Stromal cell of bone marrow (primary cell): Measurements from ENCODE around the gene SURF1.
"Not testable (repeated sequence)": the region's sequence is repeated elsewhere in the genome, so short reads cannot be mapped to it uniquely, and the experiment has no call there.

ENCODE experiments used
- DNase-seq: peaks from one replicate; pipeline ENCODE4 v3.0.0-alpha.2; 2012; ENCODE audit warnings: low read depth

SURF1 gene

DNA sequence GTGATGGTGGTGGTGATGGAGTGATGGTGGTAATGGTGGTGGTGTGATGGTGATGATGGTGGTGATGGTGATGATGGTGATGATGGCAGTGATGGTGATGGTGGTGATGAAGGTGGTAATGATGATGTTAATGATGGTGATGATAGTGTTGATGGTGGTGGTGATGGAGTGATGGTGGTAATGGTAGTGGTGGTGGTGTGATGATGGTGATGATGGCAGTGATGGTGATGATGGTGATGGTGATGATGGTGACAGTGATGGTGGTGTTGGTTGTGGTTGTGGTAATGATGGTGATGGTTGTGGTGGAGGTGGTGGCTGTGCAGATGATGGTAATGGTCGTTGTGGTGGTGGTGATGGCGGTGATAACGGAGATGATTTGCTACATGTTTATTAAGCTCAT, 27.2 kb upstream of the SURF1 start:
- DNase-seq = no peak

GRCh38 chr9:133382507-133383141, 26.3 kb upstream of the SURF1 start:
- no peak for DNase-seq

DNA sequence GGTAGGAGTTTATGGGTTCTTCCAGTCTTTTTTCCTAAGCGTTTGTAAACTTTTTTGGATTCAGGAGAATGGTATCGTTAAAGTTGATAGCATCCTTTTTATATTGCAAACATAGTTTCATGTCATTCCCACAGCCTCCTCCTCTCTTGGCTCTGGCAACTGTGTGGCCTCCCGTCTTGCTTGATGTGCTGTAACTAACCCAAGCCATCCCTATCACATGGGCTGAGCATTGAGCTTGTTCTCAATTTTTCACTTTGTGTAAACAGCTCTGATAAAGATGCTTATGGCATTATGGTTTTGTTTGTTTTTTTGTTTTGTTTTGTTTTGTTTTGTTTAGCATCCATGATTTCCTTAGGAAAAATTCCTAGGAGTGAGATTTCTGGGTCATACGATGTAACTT, 24.4 kb upstream of the SURF1 start:
- no peak for DNase-seq

DNA sequence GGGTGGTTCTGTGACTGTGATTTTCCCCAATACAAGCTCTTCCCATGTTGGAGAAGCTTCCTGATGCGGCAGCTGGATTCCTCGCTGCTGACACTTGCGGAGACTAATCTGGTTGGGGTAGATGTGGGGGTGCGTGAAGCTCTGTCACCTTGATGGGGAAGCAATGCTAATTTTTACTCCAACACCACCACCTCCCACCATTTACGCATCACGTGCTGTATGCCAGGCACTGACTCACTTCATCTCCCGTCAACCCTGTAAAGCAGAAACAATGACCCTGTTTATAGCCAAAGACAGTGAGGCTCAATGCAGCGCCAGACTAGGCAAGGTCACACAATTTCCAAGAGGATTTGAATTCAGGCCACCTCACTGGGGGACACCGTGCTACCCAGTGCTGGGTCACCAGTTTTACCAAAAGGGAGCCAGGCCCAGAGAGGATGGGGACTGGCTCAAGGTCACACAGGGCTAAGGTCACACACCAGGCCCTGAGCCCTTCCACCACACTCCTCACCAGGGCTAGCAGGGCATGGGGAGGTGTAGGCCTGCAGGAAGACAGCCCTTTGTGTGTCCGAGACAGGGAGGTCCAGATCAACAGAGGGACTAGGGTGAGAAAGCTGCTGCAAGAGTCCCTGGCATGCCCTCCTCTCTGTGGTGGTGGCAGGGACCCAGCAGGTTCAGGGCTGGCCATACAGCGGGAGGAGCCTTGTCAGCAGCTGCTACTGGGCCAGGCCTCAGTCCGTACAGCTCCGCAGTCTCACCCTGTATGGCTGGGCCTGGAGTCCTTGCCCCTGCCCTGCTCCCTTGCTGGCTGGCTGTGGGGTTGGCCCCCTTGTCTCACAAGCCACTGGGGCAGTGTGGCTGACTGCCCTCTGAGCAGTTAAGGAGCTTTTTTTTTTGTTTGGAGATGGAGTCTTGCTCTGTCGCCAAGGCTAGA, 23.1 kb upstream of the SURF1 start:
- DNase-seq = no peak

- no peak for DNase-seq
These were observed 22.2 kb upstream of the SURF1 start for GRCh38 chr9:133378408-133378962.

GRCh38 chr9:133377721-133378216, 21.5 kb upstream of the SURF1 start:
- DNase-seq = peak; percentile 43

DNA sequence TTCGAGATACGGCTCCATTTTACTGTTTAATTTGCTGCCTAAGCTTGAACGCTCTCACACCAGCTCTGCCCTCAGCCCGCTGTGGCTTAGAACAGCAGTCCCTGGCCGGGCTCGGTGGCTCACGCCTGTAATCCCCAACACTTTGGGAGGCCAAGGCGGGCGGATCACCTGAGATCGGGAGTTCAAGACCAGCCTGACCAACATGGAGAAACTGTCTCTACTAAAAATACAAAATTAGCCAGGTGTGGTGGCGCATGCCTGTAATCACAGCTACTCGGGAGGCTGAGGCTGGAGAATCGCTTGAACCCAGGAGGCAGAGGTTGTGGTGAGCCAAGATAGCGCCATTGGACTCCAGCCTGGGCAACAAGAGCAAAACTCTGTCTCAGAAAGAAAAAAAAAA, 21.0 kb upstream of the SURF1 start:
- not testable (repeated sequence) for DNase-seq

GRCh38 chr9:133375724-133376654, 19.7 kb upstream of the SURF1 start, which contains the start of the genes STKLD1 and SURF4:
Gene STKLD1 (plus strand): TSS chr9:133376366. CDS start chr9:133376474, 108 bp downstream.
Gene SURF4 (minus strand): TSS chr9:133376060. CDS start chr9:133375969, 91 bp downstream.
- DNase-seq = peak; percentile 94

- no peak for DNase-seq
These were observed 18.9 kb upstream of the SURF1 start for GRCh38 chr9:133375116-133375723.

DNA sequence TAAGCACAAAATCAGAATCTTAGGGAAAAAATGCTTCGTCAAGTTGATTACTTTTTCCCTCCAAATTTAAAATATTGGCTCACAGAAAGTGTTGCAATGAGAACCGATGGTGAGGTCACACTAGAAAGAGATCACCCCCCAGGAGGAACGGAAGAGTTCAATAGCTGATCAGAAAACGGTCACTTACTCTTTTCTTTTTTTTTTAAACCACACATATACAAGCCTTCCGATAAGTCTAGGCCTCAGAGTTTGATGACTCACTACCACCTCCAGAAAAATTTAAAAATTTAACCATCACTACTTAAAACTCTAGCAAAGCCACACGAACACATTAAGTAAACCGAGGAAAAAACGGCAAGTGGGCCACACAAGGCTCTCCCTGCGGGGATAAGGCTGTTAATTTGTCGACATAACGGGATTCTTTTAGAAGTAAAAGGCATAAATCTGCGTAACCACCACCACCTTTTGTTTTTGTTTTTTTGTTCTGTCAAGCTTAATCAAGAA, 18.4 kb upstream of the SURF1 start:
- DNase-seq = peak; percentile 45

DNA sequence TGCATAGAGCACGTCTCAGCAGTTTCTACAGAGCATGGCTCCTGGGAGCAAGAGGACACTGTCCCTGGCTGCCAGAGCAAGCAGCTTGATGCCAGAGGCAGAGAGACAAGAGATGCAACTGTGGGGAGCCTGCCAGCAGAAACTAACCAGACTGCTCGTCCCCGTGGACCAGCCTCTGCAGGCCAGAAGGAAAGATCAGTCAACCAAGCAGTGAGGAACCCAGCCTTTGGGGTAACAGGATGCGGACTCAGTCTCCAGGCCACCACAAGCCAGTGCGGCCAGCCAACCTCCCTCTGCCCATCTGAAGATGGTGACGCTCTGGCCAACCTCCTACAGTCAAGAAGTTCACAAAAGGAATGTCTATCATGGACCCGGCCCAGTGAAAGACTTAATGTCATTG, 15.9 kb upstream of the SURF1 start:
- no peak for DNase-seq

DNA sequence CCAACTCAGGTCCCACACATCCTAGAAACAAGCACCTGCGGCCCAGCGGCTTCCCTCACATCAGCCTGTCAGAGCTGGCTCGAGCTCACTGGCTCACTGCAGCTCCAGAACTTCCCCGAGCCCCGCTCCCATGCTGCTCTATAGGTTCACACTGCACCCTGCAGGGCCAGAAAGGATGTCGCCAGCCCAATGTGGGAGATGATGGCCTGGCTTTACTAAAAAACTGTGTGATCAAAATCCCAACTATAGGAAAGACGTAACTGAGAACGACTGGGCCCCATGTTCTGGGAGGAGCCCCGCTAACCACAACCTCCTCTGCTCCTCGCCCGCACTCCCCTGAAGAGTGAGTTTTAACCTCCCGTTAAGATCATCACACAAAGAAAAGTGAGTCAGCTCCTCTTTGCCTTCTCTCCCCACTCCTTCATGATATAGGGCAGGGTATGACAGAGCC, 15.0 kb upstream of the SURF1 start:
- DNase-seq = no peak

DNA sequence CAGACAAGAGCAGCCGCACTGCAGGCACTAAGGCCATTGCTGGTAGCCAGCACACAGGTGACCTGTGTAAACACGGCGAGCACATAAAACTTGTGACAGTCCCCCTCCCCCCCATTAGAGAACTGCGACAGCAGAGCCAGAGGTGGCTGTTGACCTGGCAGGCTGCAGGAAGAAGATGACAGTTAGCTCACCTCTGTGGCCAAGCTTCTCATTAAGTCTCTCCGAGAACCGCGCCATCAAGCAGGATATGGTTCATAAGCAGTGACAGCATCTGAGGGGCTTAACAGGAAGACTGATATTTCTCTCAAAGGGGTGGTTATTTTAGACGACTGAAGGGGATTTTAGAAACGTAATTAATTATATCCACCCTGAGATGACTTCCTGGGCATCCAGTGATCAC, 14.4 kb upstream of the SURF1 start:
- DNase-seq = no peak

DNA sequence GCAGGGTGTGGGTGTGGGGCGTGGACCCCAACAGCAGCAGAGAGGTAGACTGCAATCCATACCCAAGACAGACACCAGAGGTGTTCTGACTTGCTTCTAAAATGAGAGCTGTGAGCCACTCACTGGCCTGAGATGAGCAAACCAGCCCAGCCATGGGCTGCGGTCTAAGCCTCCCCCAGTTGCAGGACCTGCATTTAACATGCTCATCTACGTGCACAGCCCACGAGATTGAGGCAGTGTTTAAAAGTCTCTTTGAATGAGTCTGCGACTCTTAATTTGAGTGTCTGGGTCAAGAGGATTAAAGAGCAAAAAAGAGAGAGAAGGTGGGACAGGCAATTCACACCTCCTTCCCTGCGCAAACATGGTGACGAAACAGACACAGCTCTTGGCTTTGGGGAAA, 13.6 kb upstream of the SURF1 start:
- no peak for DNase-seq

DNA sequence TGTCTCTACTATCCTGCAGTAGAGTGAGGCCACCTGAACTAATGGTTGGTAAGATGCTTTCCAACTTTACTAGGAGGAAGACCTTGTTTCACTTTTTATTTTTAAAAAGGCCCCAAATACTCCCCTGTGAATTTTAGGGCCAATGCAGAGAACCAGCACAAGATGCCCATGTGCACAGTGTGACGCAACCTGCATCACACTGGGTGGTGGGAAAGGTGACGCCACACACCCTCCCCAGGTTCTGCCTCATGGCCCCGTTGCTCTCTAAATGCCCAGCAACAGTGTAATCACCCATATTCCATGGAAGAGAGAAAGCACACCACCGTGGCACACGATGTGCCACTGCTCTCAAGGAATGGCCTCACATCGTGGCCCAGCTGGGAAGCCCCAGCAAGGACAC, 13.1 kb upstream of the SURF1 start:
- no peak for DNase-seq

DNA sequence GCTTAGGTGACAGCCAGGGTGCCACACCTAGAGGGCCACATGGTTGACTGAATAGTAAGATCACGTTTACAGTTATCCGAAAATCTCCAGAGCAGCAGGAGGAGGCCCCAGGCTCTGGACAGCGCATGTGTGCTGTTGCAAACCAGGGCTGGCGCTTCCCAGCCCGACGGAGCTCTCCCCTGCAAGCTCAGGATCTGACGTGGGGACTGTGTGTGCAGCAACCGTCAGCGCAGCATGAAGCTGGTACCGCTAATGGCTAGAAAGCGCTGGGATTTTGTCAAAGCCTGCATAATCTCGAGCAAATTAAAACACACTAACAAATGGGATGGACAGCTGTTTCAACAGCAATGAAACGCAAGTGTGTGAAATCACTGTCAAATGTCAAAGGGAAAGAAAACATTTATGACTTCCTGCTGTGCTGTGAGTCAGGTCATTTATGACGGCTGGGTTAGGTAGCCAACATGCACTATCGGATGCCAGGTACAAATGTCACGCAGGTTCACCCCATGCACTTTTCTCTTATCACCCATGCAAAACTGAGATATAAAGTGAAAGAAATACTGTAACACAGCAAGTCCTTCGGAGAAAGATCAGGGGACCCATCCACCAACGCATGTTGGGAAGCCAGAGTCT, 12.1 kb upstream of the SURF1 start:
- DNase-seq = no peak

DNA sequence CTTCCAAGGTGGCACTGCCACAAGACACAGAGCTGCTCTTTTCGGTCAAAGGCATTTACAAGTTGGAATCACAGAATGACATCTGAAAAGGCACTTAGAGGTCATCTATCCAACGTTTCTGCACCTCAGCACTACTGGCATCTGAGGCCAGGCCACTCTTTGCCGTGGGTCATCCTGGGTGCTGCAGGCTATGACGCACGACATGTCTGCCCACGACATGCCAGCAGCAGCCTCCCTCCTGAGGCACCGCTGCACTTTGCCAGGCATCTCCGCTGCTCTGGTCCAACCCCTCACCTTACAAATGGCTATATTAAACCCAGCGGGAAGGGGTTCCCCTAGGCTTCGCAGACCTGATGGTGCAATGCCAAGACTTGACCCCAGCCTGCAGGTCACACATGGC, 11.5 kb upstream of the SURF1 start:
- no peak for DNase-seq

DNA sequence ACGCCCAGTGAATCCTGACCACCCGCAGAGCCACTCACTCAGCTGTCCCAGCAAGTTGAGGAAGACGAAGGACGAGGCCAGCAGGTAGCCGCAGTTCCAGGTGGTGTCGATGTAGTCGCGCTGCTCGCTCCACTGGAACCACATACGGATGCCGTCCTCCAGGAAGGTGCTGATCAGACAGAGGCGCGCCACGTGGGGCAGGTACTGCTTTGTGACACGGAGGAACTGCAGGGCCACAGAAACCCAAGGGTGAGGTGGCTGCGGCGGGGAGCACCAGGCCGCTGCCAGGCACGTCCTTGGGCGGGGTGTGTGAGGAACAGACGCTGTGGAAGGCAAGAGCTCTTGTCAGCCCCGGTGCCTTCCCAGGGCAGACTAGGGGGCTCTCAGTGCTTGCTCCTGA, 10.9 kb upstream of the SURF1 start:
- no peak for DNase-seq

GRCh38 chr9:133366435-133366834, 10.1 kb upstream of the SURF1 start:
- DNase-seq = no peak

- no peak for DNase-seq
These were observed 6.2 kb upstream of the SURF1 start for GRCh38 chr9:133362359-133363044.
